Loucy (cell line): Measurements from ENCODE around the gene RBM28.

Source experiments
- H2AFZ ChIP-seq: fragments of 200-600 bp; sonication (generic); 2 replicates; pipeline ENCODE4 v1.6.0; 2016; ENCODE audit warnings: antibody characterized with exemption, mild to moderate bottlenecking, low read length, moderate library complexity
- H3F3A ChIP-seq: fragments of 200-600 bp; 2 replicates; pipeline ENCODE4 v1.6.0; 2016; ENCODE audit warnings: antibody characterized with exemption, low read depth, mild to moderate bottlenecking
- H3K27me3 ChIP-seq: fragments of 200-600 bp; sonication (generic); 2 replicates; pipeline ENCODE4 v1.6.1; 2014; ENCODE audit warnings: low read length, mild to moderate bottlenecking; ENCODE audit not compliant: insufficient read depth, poor library complexity, severe bottlenecking
- H3K36me3 ChIP-seq: fragments of 200-600 bp; sonication (generic); 2 replicates; pipeline ENCODE4 v1.6.1; 2016; ENCODE audit warnings: low read length; ENCODE audit not compliant: insufficient read depth
- H3K4me1 ChIP-seq: fragments of 200-600 bp; sonication (generic); 2 replicates; pipeline ENCODE4 v1.5.1; 2014; ENCODE audit warnings: low read length, mild to moderate bottlenecking; ENCODE audit not compliant: insufficient read depth, poor library complexity, severe bottlenecking
- H3K4me2 ChIP-seq: fragments of 200-600 bp; sonication (generic); 2 replicates; pipeline ENCODE4 v1.6.0; 2014; ENCODE audit warnings: antibody characterized with exemption, low read length, low read depth, mild to moderate bottlenecking; ENCODE audit not compliant: poor library complexity, severe bottlenecking
- H3K4me3 ChIP-seq: fragments of 200-600 bp; sonication (generic); 2 replicates; pipeline ENCODE4 v1.5.1; 2014; ENCODE audit warnings: low read length, mild to moderate bottlenecking, mixed read lengths; ENCODE audit not compliant: poor library complexity, severe bottlenecking
- H3K79me2 ChIP-seq: fragments of 200-600 bp; sonication (generic); 2 replicates; pipeline ENCODE4 v1.6.1; 2014; ENCODE audit warnings: low read length; ENCODE audit not compliant: insufficient read depth
- H3K9ac ChIP-seq: fragments of 200-600 bp; sonication (generic); 2 replicates; pipeline ENCODE4 v1.6.0; 2014; ENCODE audit warnings: mild to moderate bottlenecking, low read depth, low read length, moderate library complexity; ENCODE audit not compliant: poor library complexity, severe bottlenecking
- H3K9me2 ChIP-seq: fragments of 200-600 bp; sonication (generic); replicated peaks from 2 replicates; pipeline ENCODE4 v1.6.1; 2016; ENCODE audit warnings: low read depth, low read length, mixed read lengths
- H3K9me3 ChIP-seq: fragments of 200-600 bp; sonication (generic); 2 replicates; pipeline ENCODE4 v1.6.1; 2014; ENCODE audit warnings: mild to moderate bottlenecking, antibody characterized with exemption, low read length, low read depth; ENCODE audit not compliant: insufficient read depth
- H4K20me1 ChIP-seq: fragments of 200-600 bp; sonication (generic); 2 replicates; pipeline ENCODE4 v1.6.0; 2014; ENCODE audit warnings: antibody characterized with exemption, low read length, mild to moderate bottlenecking; ENCODE audit not compliant: insufficient read depth, poor library complexity, severe bottlenecking
- EZH2phosphoT487 ChIP-seq: fragments of 200-600 bp; IDR thresholded peaks from 2 replicates; pipeline ENCODE4 v1.6.1; 2018; ENCODE audit warnings: antibody characterized with exemption, mild to moderate bottlenecking, moderate library complexity, borderline replicate concordance
- TF ChIP-seq, protein P1 (sequence below): fragments of 200-600 bp; sonication (generic); conservative IDR thresholded peaks from 2 replicates; pipeline ENCODE4 v1.5.1; 2014; ENCODE audit warnings: mild to moderate bottlenecking, antibody characterized with exemption, low read length

RBM28 gene

DNA sequence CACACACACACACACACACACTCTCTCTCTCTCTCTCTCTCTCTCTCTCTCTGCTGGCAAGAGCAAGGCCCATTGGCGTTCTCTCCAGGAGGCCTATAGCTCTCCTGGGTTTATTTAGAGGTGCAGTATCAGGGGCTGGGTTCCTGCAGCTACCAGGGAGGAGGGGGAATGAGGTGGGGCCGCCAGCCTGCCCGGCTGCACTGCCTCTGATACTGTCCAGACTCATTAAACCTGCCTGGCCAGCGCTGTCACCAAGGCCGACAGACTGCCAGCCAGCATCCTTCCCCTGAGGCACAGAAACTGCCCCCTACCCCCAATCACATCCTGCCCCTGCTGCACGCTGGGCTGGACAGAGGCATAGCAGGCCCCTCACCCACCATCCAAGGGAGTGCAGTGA, 13.5 kb upstream of the RBM28 start:
- H3K9me2 ChIP-seq, result no peaks in the 10 kb centered on the region
- no peak overlapping the region for H3K4me2 ChIP-seq
- no peaks in the 10 kb centered on the region for H3K36me3 ChIP-seq
- H2AFZ ChIP-seq, result no peak overlapping the region
- no peaks in the 10 kb centered on the region for H3K79me2 ChIP-seq
- no peaks in the 10 kb centered on the region for H3K9me3 ChIP-seq
- no peaks in the 10 kb centered on the region for H3F3A ChIP-seq
- H3K4me3 ChIP-seq, result no peak overlapping the region
- TF ChIP-seq, protein P1, sequence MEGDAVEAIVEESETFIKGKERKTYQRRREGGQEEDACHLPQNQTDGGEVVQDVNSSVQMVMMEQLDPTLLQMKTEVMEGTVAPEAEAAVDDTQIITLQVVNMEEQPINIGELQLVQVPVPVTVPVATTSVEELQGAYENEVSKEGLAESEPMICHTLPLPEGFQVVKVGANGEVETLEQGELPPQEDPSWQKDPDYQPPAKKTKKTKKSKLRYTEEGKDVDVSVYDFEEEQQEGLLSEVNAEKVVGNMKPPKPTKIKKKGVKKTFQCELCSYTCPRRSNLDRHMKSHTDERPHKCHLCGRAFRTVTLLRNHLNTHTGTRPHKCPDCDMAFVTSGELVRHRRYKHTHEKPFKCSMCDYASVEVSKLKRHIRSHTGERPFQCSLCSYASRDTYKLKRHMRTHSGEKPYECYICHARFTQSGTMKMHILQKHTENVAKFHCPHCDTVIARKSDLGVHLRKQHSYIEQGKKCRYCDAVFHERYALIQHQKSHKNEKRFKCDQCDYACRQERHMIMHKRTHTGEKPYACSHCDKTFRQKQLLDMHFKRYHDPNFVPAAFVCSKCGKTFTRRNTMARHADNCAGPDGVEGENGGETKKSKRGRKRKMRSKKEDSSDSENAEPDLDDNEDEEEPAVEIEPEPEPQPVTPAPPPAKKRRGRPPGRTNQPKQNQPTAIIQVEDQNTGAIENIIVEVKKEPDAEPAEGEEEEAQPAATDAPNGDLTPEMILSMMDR, result no peak
- TF ChIP-seq EZH2phosphoT487, result no peak
- H3K27me3 ChIP-seq, result no peaks in the 10 kb centered on the region
- H3K4me1 ChIP-seq, result peaks cover 8% of the 10 kb centered on the region
- no peak overlapping the region for H3K9ac ChIP-seq
- H4K20me1 ChIP-seq, result no peaks in the 10 kb centered on the region

DNA sequence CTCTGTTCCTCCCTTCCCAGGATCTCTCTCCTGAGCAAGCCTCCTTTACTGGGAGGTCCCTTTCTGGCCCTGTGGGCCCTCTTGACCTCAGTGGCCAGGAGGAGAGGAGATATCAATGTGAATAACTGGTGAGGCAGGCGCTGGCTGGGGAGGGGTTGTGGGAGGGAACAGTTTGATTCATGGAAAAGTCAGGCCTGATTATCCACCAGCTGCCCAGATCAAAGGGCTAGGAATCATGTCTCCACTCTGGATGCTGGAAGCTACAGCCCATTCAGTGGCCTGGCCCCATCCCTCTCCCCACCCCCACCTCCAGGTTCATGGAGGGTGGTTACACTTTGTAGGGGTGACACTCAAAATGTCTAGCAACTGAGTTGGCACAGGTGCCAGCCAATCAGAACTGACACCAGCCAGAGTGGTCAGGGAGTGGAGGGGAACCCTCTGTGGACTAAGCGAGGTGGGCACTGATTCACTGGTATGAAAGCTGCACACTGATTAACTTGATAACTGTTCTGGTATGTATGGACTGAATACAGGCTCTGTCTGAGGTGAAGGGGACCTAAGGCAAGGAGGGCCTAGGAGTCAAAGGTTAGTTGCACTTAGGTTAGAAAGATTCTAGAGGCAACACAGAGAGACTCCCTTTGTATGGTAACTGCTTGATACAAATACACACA, 13.0 kb upstream of the RBM28 start:
- TF ChIP-seq, protein P1, result no peak
- TF ChIP-seq EZH2phosphoT487, result no peak
- no peak overlapping the region for H3K4me2 ChIP-seq
- H2AFZ ChIP-seq, result no peak overlapping the region
- no peaks in the 10 kb centered on the region for H3K27me3 ChIP-seq
- H3K4me3 ChIP-seq, result no peak overlapping the region
- no peaks in the 10 kb centered on the region for H4K20me1 ChIP-seq
- peaks cover 4% of the 10 kb centered on the region for H3K4me1 ChIP-seq
- no peaks in the 10 kb centered on the region for H3K36me3 ChIP-seq
- H3K9me3 ChIP-seq, result no peaks in the 10 kb centered on the region
- H3K9ac ChIP-seq, result no peak overlapping the region
- no peaks in the 10 kb centered on the region for H3F3A ChIP-seq
- no peaks in the 10 kb centered on the region for H3K79me2 ChIP-seq
- no peaks in the 10 kb centered on the region for H3K9me2 ChIP-seq

DNA sequence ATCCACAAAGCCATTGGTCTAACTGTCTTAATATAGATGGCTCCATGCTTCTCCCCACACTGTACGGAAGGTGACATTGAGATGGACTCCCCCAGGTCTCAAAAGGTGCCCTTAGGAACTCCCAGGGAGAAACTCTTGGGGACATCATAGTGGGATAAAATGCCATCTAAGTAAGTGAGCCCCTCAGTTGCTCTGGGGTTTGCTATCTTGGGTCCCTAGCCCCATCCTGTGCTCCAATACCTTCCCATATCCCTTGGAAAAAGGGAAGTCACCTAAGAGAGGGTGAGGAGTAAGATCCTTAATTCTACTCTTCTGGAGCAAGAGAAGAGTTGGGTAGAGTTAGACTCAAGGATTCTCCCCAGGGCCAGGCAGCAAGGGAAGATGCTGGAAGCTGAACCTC, 9.9 kb upstream of the RBM28 start:
- no peak overlapping the region for H2AFZ ChIP-seq
- H3K36me3 ChIP-seq, result no peaks in the 10 kb centered on the region
- H3K4me1 ChIP-seq, result no peaks in the 10 kb centered on the region
- no peaks in the 10 kb centered on the region for H3K27me3 ChIP-seq
- H4K20me1 ChIP-seq, result no peaks in the 10 kb centered on the region
- no peak overlapping the region for H3K4me2 ChIP-seq
- no peaks in the 10 kb centered on the region for H3K9me3 ChIP-seq
- H3K9ac ChIP-seq, result no peak overlapping the region
- no peaks in the 10 kb centered on the region for H3F3A ChIP-seq
- H3K9me2 ChIP-seq, result no peaks in the 10 kb centered on the region
- H3K4me3 ChIP-seq, result no peak overlapping the region
- no peaks in the 10 kb centered on the region for H3K79me2 ChIP-seq
- TF ChIP-seq, protein P1, result no peak
- no peak for TF ChIP-seq EZH2phosphoT487
